GM12872 (cell line): Measurements from ENCODE around the gene KCNK5.

Experiments used
- CTCF ChIP-seq: IDR thresholded peaks from 3 replicates; pipeline ENCODE4 v1.5.1; 2011; ENCODE audit warnings: low read depth, mild to moderate bottlenecking, low read length, moderate library complexity; ENCODE audit not compliant: insufficient read depth

KCNK5 gene

DNA sequence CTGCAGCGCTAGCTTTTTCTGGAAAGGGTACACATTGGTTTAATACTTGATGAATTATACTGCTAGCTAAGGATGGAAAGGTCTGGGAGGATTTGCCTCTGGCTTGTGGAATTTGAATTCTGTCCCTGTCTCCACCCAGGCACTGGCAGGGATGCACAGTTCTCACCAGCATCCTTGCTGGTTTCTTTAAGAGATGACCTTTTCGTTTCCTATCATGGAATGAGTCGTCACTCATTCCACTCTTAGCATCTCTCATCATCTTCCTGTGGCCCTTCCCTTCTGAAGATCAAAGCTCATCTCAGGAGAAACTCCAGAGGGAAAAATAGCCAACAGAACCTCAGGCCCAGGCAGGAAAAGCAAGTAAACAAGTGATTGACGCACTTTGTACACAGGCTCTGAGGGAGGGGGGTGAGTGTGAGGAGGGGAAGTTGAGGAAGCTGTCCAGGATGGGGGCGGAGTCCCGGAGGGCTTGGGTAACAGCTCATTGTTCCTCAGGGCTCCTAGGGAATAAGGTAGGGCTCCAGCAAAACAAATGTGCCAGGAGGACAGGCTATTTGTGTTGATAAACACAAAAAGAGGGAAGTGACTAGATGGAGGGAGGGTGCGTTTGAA, 88.6 kb downstream of the KCNK5 start:
- no peak for TF ChIP-seq CTCF
